GM15510 (cell line): ENCODE measurements around the gene WLS.

Experiments used
- POLR2A ChIP-seq: IDR thresholded peaks from 3 replicates; pipeline ENCODE4 v1.6.1; 2011; ENCODE audit warnings: borderline replicate concordance; ENCODE audit not compliant: insufficient read length; ENCODE audit errors: extremely low read depth

Gene WLS

GRCh38 chr1:68145418-68146126, 86.8 kb downstream of the WLS start:
- no peak for TF ChIP-seq POLR2A

DNA sequence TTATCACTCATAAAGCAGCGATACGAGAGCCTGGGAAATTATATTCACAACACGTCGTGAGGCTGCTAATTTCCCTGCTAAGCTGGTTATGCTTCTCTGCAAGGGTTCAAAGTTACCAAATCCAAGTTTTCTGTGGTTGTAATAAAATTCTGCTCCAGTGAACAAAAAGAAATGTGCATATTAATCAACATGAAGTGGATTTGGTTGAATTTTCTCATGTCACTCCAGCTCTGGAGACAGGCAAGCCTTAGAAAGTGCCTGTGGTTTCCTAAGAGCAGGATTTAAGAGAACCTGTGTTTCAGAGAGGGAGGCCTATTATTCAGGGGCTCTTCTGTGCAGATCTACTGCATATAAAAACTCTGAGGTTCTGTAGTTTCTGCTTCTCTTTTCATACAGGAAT, 87.5 kb downstream of the WLS start:
- TF ChIP-seq POLR2A: no peak

DNA sequence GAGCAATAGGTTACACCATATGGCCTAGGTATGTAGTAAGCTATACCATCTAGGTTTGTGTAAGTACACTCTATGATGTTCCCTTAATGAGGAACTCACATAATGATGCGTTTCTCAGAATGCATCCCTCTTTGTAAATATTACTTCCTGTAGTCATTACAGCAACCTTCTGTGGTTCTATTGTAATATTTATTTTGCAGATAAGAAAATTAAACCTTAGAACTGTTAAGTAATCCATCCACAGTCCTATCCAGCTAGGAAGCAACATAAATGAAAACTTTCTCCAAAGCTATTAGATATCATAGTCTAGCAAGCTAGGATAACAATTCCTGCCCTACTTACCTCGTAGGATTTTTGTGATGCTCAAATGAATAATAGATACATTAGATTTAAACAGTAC, 88.7 kb downstream of the WLS start:
- no peak for TF ChIP-seq POLR2A

- no peak for TF ChIP-seq POLR2A
These were observed 89.9 kb downstream of the WLS start for GRCh38 chr1:68142461-68142860.

GRCh38 chr1:68142036-68142435, 90.3 kb downstream of the WLS start:
- TF ChIP-seq POLR2A: no peak

- TF ChIP-seq POLR2A: no peak
These were observed 91.0 kb downstream of the WLS start for GRCh38 chr1:68141071-68142021.

GRCh38 chr1:68140536-68140935, 91.8 kb downstream of the WLS start:
- no peak for TF ChIP-seq POLR2A

DNA sequence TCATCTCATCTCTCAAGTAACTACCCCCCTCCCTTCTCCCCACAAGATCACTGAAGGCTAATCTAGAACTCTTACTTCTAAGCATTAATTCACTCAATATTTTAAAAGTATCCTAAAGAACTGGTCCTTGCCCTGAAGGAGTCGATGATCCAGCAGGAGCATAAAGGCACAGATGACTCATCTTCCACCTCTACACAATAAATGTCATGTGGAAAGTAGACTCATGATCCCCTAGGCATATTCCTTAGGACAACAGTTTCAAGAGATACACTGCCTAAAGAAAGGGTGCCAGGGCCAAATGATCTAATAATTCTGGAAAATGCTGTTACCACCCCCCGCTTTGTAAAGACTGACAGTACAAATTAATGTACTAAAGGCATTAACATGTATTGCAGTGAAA, 96.1 kb downstream of the WLS start:
- no peak for TF ChIP-seq POLR2A

DNA sequence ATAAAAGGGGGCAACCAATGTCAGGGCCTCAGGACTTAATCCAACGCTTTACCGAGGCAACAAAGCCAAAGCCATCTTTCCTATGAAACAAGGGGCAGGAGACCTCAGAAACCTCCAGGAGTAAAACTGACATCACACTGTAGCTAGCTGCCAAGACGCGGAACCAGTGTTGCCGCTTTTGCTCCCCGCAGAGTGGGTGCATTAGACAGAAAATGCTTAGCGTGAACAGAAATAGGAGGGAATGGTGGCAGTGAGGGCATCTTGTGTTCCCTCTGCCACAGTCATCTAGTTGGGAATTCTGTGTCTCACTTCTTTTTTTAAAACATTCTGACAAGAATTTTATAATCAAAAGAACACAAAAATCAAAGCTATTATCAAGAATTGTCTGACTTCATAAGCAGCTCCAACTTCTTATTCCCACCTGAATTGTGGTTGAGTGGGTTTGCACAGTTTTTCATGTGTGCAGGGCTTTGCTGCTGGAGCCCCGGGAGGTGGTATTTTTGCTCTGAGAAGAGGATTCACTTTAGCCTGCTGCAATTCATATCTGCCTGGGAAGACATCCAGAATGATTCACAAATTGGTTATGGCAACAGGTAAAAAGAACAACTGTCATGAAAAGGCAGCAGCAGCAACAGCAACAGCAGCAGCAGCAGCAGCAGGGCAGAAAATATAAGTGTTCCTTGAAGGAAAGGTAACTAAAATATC, 99.7 kb downstream of the WLS start:
- TF ChIP-seq POLR2A: no peak

DNA sequence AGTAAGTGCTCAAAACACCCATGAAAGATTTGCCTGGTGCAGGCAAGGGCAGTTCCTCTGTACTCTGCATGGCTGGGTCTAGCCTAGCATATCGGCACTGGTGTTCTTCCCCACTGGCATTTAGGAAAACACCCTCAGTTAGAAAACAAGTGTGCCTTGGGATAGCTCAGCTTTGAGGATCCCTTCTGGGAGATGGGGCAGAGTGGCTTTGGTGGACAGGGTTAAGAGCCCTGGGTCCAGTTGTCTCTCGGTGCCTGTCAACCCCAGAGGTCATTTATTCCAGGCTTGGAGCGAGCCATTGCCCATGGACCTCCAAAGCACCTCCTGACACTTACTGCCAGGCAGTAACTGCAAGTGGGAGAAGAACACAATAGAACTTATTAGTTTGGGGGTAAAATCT, 101.1 kb downstream of the WLS start:
- TF ChIP-seq POLR2A: no peak

DNA sequence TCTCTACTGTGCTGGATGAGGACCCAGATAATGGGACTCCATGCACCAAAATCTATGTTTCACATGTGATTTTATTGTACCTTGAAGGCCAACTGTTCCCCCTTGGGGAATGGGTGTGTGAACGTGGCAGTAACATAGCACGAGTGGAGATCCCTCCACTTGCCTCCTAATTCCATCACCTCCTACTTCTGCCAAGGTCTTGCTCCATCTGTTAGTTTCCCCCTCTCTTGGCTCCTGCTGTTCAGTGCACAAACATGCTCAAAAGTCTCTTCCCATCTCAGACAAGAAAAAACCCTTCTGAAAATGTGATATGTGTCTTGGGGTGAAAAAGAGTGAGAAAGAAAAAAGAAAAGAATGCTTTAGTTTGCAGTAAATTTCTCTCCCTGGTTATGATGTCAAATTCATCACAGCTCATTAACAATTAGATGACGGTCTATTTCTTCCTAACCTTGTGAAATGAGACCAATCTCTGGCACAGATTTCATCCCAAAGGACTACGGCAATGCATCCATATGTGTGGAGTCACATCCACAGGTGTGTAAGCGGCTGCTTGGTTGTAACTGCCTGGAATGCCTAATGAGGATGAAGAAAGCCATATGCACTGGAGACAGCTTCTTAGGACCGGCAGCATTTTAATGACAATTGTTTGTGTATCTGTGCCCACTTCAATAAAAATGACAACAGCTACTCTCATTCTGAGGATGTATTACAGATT, 102.6 kb downstream of the WLS start:
- TF ChIP-seq POLR2A: no peak

DNA sequence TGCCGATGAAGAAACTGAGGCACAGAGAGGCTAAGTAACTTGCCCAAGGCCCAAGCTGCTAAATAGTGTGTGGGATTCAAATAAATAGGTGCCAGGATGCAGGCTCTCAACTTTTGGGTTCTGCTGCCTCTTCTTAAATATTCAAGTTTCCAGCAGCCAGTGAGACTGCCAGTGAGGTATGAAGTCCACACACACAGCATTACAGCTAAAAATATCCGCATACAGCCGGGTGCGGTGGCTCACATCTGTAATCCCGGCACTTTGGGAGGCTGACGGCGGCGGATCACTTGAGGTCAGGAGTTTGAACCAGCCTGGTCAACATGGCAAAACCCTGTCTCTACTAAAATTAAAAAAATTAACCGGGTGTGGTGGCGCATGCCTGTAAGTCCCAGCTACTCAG, 103.5 kb downstream of the WLS start:
- no peak for TF ChIP-seq POLR2A

- TF ChIP-seq POLR2A: no peak
These were observed 104.2 kb downstream of the WLS start for GRCh38 chr1:68128157-68128556.

GRCh38 chr1:68121536-68121935, 110.8 kb downstream of the WLS start:
- TF ChIP-seq POLR2A: no peak
